ENCODE measurements around the gene ADARB1.

The ADARB1 gene

DNA sequence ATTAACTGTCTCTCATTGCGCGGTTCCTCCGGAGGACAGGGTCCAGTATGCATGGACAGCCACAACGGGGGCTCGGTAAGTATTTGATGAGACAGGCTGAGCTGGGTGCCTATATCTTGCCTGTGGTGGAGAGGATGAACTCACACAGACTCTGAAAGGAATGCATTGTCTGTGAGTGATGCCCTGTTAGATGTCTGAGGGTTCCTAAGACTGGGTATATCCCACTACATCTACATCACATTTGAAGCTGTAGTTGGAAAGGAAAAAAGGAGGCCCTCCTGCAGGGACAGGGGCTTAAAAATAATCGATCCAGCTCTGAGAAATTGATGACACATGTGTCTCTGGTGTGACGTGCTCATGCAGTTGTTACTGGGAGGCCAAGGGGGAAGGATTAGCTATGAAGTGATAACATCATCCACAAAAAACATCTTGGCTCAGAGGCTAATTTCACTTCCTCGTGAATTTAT lies 1.9 kb downstream of the ADARB1 start:
- no peak for DNase-seq

GRCh38 chr21:45078371-45078770 lies 4.0 kb downstream of the ADARB1 start:
- no peak for DNase-seq

DNA sequence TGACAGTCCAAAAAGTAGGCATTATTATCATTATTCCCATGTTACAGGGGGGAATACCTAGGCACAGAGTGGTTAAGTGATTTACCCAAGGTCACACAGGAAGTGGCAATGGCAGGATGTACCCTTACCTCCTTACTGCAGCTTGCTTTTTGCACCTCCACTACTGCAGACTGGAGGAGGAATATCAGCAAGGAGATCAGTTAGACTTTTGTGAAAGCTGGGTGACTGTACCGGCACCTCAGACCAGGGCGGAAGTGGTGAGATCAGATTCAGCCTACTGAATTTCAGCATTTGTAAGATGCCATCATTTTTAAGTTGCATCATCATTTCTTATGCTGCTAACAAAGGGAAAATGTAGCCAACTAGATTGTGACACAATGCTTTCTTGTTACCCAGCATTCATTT lies 4.5 kb downstream of the ADARB1 start:
- DNase-seq, result no peak

DNA sequence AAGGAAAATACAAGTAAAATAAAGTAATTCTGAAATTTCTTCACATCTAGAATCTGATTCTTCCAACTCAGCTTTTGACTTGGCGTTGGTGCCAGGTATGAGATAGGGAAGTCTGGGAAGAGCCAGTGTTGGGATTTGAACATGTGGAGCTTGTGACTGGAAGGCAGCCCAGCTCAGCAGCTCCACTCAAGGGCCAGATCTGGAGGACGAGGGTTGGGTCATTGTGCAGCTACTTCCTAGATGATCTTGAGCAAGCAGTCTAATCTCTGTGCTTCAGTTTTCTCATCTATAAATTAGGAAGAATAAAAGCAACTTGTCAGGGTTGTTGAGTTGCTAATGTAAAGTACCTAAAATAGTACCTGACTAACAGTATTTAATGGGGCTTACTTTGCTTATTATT lies 5.0 kb downstream of the ADARB1 start:
- DNase-seq, result no peak

DNA sequence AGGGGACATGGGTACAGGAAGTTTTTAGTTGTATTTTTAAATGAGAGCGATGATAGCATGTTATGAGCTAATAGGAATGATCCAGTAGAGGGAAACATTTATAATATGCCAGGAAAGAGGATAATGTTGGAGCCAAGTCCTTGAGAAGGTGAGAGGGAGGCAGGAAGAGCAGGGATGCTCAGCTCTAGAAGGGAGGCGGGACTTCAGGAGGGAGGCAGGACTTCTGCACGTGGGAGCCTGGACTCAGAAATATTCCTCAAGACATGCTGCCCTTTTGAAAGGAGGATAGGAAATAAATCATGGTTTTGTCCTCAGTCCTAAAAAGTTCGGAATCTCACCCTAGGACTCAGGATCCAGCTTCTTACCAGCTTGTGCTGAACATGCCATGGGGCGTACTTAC lies 5.9 kb downstream of the ADARB1 start:
- no peak for DNase-seq

DNA sequence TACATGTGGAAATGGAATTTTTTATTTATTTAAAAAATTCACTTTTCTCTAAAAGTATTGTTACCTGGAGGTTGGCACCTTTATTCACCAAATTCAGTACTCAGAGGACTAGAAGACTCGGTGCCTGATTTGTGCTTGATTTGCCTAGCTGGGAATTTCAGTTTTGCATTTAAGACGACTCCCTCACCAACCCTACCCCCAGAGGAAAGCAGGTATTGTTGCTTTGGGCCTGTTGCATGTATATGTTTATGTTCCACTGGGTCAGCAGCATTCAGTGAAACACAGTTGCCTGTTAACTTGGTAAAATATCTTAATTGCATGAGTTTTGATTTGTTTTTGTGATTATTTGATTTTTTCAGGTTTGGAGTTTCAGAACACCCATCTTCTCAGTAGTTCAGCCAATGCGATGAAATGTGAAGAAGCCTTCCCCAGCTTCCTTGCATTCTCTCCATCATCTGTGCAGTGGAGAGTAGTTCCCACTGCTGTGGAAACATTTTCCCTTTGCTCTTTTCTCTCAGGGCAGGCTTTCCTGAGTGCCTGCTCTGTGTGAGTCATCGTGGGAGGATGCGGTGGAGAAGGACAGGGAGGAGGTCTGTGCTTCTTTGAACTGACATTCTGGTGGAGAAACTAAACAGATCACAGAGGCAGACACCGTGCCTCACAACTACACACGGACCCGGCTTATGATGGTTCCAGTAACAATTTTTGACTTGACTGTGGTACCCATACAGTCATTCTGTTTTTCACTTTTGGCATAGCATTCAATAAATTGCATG lies 6.4 kb downstream of the ADARB1 start:
- DNase-seq, result no peak

DNA sequence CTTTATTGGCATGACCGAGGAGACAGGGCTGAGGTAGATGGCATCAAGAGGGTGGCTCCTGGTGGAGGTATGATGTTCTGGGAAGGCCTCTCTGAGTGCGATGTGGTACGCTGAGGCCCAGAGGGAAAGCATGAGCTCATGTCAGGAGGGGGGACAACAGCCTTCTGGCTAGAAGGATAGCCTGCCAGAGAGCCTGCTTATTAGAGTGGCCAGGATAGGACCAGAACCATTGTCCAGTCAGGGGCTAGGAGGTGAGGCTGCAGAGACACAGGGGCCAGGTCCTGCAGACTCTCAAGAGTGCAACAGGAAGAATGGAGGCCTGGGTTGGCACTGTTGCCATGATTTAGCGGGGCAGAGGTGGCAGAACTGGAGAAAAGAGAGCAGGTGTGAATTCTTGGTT lies 7.3 kb downstream of the ADARB1 start:
- no peak for DNase-seq

DNA sequence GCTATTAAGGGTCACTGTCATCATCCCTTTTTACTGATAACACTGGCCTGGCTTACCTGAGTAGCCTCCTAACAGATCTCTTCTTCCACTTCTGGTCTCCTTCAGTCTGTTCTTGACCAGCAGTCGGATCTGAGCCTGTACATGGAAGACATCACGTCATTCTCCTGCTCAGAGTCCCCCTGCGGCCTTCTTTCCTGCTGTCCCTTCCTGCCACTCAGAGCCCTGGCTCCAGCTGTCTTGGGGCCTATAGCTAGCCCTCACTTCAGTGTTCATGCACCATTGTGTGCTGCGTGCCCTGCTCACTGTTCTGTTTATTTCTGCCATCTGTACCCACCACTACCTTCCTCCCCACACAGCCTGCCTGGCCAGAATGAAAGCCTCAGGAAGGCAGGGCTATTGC lies 8.4 kb downstream of the ADARB1 start:
- DNase-seq, result no peak

GRCh38 chr21:45084121-45084520 lies 9.7 kb downstream of the ADARB1 start:
- DNase-seq, result no peak

DNA sequence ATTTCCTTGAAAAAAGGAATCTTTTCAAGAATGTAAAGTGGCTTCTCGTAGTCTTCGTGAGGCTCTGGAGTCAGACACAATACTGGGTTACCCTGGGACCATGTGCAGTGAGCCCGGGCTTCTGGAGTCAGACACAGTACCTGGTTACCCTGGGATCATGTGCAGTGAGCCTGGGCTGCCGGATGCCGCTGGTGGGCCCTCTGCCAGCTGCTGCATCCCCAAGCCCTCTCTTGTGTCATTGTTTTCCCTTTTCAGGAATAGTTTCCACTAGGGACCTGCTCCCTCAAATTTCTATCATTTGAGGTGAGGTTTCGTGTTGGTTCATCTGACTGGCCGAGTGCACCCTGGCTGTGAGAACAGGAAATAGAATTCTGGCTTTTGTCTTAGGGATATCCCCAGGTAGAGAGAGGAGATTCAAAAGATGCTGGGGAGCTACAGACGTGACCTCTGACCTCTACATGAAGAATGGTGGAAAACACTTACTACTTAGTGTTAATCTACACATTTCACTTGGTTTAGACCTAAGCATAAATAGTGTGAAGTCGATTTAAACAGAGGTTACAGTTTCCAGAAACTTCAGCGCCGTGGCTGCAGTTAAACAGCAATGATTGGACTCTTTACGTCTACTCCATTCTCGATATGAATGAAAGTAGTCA lies 10.6 kb downstream of the ADARB1 start:
- DNase-seq, result no peak

DNA sequence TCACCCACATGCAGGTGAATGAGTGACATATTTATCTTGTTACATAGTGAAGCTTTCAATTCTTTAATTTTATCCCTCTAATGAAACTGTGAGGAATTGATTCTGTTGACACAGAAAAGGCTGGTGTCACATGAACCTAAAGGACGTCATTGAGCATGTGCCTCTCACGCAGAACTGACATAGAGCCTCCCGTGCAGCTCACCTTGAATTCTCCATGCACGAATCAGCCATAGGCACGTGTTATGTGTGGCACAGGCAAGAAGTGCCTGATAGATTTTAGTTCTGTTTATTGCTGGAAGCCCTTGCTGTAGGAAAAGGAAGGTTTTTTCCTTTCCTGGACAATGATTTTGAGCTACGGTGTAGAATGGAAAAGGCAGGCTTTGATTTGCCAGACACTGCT lies 11.3 kb downstream of the ADARB1 start:
- DNase-seq, result no peak

DNA sequence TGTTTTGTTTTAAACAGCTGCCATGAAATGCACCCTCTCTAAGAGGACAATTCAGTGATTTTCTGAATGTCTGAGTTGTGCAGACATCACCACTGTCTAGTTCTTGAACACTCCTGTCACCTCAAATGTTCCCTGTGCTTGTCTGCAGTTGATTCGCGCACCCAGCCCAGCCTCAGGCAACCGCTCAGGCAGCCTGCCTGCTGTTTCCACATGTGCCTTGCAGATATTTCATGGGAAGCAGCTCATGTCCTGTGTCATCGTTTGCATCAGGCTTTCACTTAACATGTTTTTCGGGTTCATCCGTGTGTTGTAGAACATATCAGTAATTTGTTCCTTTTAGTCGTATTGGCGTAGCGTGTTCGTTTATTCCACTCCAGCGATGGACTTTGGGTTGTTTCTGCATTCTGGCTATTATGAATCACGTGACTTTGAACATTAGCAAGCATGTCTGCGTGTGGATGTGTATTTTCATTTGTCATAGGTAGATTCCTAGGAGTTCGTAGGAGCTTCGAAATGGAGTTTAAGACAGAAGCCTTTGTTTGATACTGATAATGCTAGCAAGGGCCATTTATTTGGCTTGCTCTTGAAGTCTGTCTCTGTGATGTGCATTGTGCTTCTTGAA lies 12.1 kb downstream of the ADARB1 start:
- DNase-seq, result no peak

- DNase-seq, result no peak
Observed at GRCh38 chr21:45087022-45087823, 12.8 kb downstream of the ADARB1 start.

GRCh38 chr21:45088116-45088515 lies 13.7 kb downstream of the ADARB1 start:
- no peak for DNase-seq

DNA sequence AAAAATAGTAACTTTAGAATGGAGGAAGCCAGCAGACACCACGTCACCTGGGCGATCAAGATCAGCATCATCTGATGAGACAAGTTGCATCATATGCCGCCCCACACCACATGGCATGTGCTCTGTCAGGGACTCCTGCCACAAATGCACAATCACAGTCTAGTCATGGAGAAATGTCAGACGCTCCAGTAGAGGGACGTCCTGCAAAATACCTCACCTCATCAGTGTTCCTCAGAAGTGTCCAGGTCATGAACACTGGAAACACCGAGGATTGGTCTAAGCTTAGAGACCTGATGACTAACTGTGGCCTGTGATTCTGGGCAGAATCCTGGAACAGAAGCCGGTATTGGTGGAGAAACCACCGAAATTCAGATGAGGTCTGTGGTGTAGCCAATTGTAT lies 14.3 kb downstream of the ADARB1 start:
- no peak for DNase-seq

DNA sequence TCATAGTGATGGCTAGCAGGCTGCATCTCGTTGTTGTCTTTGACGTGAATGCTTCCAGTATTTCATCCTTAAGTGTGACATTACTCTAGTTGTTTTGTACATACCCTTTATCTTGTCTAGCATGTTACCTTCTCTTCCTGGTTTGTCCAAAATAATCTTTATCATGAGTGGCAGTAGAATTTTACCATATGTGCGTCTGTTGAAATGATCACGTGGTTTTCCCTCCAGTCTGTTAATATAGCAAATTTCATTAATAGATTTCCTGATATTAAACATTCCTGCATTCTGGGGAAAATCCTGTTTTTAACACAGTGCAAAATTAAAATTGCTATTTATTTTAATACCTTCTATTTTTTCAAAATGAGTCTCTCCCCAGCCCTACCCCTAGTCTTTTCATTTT lies 15.6 kb downstream of the ADARB1 start:
- no peak for DNase-seq

GRCh38 chr21:45090966-45091365 lies 16.6 kb downstream of the ADARB1 start:
- DNase-seq, result no peak

- DNase-seq, result no peak
Observed at GRCh38 chr21:45091550-45092322, 17.4 kb downstream of the ADARB1 start.

DNA sequence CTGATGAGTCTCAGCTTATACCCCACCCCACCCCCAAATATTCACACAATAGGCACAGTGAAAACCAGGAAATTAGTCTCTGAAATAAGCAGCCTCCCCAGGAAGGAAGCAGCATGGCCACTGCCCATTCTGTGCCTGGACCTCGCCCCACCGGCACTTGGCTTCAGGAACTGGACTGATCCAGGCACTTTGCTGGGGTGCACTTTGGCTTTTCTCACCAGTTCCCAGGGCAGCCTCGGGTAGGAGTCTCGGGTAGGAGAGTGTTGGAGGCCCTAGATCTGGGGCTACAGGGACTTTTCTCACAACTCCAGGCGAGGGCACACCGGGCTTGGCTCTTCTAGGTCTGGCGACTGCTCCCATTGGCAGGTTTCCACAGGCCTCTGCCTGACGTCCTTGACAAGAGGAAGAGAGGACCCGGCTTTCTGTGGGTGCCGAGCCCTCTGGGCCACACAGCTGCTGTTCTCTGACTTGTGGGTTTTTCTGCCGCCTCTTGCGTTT lies 18.7 kb downstream of the ADARB1 start:
- DNase-seq, result no peak

DNA sequence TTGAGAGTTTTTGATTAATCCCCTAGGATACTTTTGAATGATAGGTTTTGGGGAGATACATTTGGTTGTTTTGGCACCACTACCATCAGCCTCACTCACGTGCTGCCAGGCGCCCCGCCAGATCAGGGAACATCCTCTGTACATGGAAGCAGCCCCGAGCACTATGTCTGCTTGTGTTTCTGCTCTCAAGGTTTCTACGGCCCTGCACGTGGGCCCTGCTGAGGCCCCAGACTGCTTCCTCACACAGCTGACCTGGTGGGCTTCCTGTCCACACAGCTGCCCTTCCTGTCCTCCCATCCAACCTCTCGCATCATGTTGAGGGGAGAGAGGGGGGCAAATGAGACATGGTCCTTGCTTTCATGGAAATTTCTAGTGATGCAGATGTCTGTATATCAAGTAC lies 20.0 kb downstream of the ADARB1 start:
- DNase-seq, result no peak

- no peak for DNase-seq
Observed at GRCh38 chr21:45095505-45095904, 21.1 kb downstream of the ADARB1 start.

DNA sequence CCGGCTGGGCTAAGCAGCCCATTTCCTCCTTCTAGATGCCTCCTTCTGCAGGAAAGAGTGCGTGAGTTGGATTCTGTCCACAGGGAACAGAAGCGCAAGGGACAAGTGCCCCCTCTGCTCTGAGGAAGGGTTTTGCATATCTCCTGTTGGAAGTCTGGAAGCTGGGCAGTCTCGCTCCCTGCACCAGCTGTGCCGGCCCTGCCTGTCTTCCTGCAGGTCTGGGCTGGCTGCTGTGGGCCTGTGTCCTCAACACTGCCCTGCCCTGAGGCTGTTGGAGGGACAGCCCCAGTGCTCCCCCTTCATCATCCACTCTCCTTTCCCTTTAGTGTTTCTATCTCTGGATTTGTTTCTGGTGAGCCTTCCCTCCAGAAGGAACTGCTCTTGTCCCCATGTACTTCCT lies 21.8 kb downstream of the ADARB1 start:
- no peak for DNase-seq
